Measurements from ENCODE around the gene DGCR2.
"Not testable (repeated sequence)": the region's sequence is repeated elsewhere in the genome, so short reads cannot be mapped to it uniquely, and the experiment has no call there.

- not testable (repeated sequence) for TF ChIP-seq SUZ12 (IDR thresholded peaks at IDR 0.05; ENCODE audit: extremely low read depth, insufficient read depth, insufficient read length); YY1 (IDR thresholded peaks at IDR 0.05; ENCODE audit: insufficient read depth, insufficient read length); ZNF274 (IDR thresholded peaks at IDR 0.05; ENCODE audit: low read depth, low read length)
These were observed 110.6 kb downstream of the DGCR2 start for GRCh38 chr22:19011611-19012010.
